ENCODE results near the gene CNMD.

CNMD gene

GRCh38 chr13:52775511-52775910 is 35.9 kb upstream of the CNMD start:
- DNase-seq (ENCODE audit: extremely low read depth, low read depth), result no peak
- no peak for TF ChIP-seq CTCF (IDR thresholded peaks at IDR 0.05; ENCODE audit: low read depth, low read length, missing control alignments)
- H3K4me3 ChIP-seq (replicated peaks; ENCODE audit: low read depth, low read length), result no peak overlapping the region

- TF ChIP-seq CTCF (IDR thresholded peaks at IDR 0.05; ENCODE audit: low read depth, low read length, missing control alignments), result no peak
- H3K4me3 ChIP-seq (replicated peaks; ENCODE audit: low read depth, low read length), result no peak overlapping the region
- no peak for DNase-seq (ENCODE audit: extremely low read depth, low read depth)
Measured at GRCh38 chr13:52767949-52768516, 28.4 kb upstream of the CNMD start.

GRCh38 chr13:52765611-52766390 is 26.2 kb upstream of the CNMD start:
- no peak for TF ChIP-seq CTCF (IDR thresholded peaks at IDR 0.05; ENCODE audit: low read depth, low read length, missing control alignments)
- no peak overlapping the region for H3K4me3 ChIP-seq (replicated peaks; ENCODE audit: low read depth, low read length)
- no peak for DNase-seq (ENCODE audit: extremely low read depth, low read depth)

- no peak for DNase-seq (ENCODE audit: extremely low read depth, low read depth)
- H3K4me3 ChIP-seq (replicated peaks; ENCODE audit: low read depth, low read length), result no peak overlapping the region
- TF ChIP-seq CTCF (IDR thresholded peaks at IDR 0.05; ENCODE audit: low read depth, low read length, missing control alignments), result no peak
Measured at GRCh38 chr13:52760077-52760476, 20.5 kb upstream of the CNMD start.

- no peak for TF ChIP-seq CTCF (IDR thresholded peaks at IDR 0.05; ENCODE audit: low read depth, low read length, missing control alignments)
- DNase-seq (ENCODE audit: extremely low read depth, low read depth), result no peak
- no peak overlapping the region for H3K4me3 ChIP-seq (replicated peaks; ENCODE audit: low read depth, low read length)
Measured at GRCh38 chr13:52758114-52758513, 18.5 kb upstream of the CNMD start.

GRCh38 chr13:52751196-52751595 is 11.6 kb upstream of the CNMD start:
- no peak overlapping the region for H3K4me3 ChIP-seq (replicated peaks; ENCODE audit: low read depth, low read length)
- DNase-seq (ENCODE audit: extremely low read depth, low read depth), result no peak
- no peak for TF ChIP-seq CTCF (IDR thresholded peaks at IDR 0.05; ENCODE audit: low read depth, low read length, missing control alignments)

Data from HFF-Myc (cell line).